Muscle of arm (tissue), 12 donors: Measurements from ENCODE around the gene RBM47. TPM values are rescaled to one million over a fixed set of nuclear protein-coding genes. Genes with fewer than 3 reads are reported as not detected.
A peak's percentile ranks its signal among the peaks of the same experiment; 100 is the strongest.
"Not testable (repeated sequence)": the region's sequence is repeated elsewhere in the genome, so short reads cannot be mapped to it uniquely, and the experiment has no call there.

Experiments used
- DNase-seq: peaks from one replicate; pipeline ENCODE4 v3.0.0-alpha.2; 2013
- polyA plus RNA-seq, 12 donors: library from polyadenylated mRNA; unstranded; fragments of 120-200 nt; gene quantifications; one replicate each; pipeline ENCODE4 v1.2.1, GENCODE V29; 2013; ENCODE audit not compliant: insufficient read length in 12 of 12

The RBM47 gene
- polyA plus RNA-seq, 12 donors = 0.93 to 20.1 (median 1.8) TPM; not detected in 1

- DNase-seq = no peak
Observed at GRCh38 chr4:40536032-40536431, 93.6 kb downstream of the RBM47 start.

GRCh38 chr4:40531636-40532023, 98.0 kb downstream of the RBM47 start:
- DNase-seq = no peak

GRCh38 chr4:40530961-40531635, 98.6 kb downstream of the RBM47 start:
- no peak for DNase-seq

GRCh38 chr4:40526741-40527140, 102.9 kb downstream of the RBM47 start:
- DNase-seq = no peak

GRCh38 chr4:40525752-40526598, 103.7 kb downstream of the RBM47 start:
- DNase-seq = peak; percentile 35

GRCh38 chr4:40524366-40525041, 105.2 kb downstream of the RBM47 start:
- DNase-seq = peak; percentile 15

GRCh38 chr4:40523581-40523980, 106.1 kb downstream of the RBM47 start:
- no peak for DNase-seq

- no peak for DNase-seq
Observed at GRCh38 chr4:40521957-40522356, 107.7 kb downstream of the RBM47 start.

- DNase-seq = no peak
Observed at GRCh38 chr4:40520533-40520932, 109.1 kb downstream of the RBM47 start.

- DNase-seq = not testable (repeated sequence)
Observed at GRCh38 chr4:40517081-40517480, 112.6 kb downstream of the RBM47 start.

GRCh38 chr4:40516651-40517050, 113.0 kb downstream of the RBM47 start:
- no peak for DNase-seq

GRCh38 chr4:40515398-40516293, 114.0 kb downstream of the RBM47 start:
- no peak for DNase-seq

- DNase-seq = no peak
Observed at GRCh38 chr4:40515037-40515397, 114.6 kb downstream of the RBM47 start.

GRCh38 chr4:40514497-40514951, 115.1 kb downstream of the RBM47 start:
- no peak for DNase-seq

- no peak for DNase-seq
Observed at GRCh38 chr4:40511036-40511614, 118.5 kb downstream of the RBM47 start.

- DNase-seq = no peak
Observed at GRCh38 chr4:40507977-40508376, 121.7 kb downstream of the RBM47 start.

- no peak for DNase-seq
Observed at GRCh38 chr4:40506492-40506891, 123.2 kb downstream of the RBM47 start.

- no peak for DNase-seq
Observed at GRCh38 chr4:40506066-40506465, 123.6 kb downstream of the RBM47 start.

- DNase-seq = no peak
Observed at GRCh38 chr4:40502934-40503333, 126.7 kb downstream of the RBM47 start.

GRCh38 chr4:40502220-40502619, 127.4 kb downstream of the RBM47 start:
- DNase-seq = no peak

- DNase-seq = no peak
Observed at GRCh38 chr4:40500781-40501180, 128.9 kb downstream of the RBM47 start.
